Panc1 (cell line): Measurements from ENCODE around the gene KIF12. TPM values are rescaled to one million over a fixed set of nuclear protein-coding genes. Genes with fewer than 3 reads are reported as not detected.

Experiments
- ATAC-seq: fragments of 200-7000 bp; cut with Tn5 transposase; 2 replicates; pipeline ENCODE4 v1.9.1; 2020; ENCODE audit warnings: mild to moderate bottlenecking, moderate library complexity
- BruUV-seq: library from RNA; stranded (reverse); fragments of 400-500 nt; replicated peaks from 2 replicates; lab custom pipeline; 2021; lab: Mats Ljungman, UMichigan
- CTCF ChIA-PET: fragments of 300-600 bp; sonication (Branson Sonifier 250); formaldehyde crosslinking; loops from one replicate; lab custom pipeline; 2022; ENCODE audit warnings: antibody characterized with exemption; lab: Charles Lee
- POLR2A ChIA-PET: fragments of 300-600 bp; sonication (Branson Sonifier 250); formaldehyde crosslinking; loops from one replicate; lab custom pipeline; 2022; ENCODE audit warnings: antibody characterized with exemption; lab: Charles Lee
- DNase-seq: peaks from one replicate; pipeline ENCODE4 v3.0.0-alpha.2; 2010; ENCODE audit warnings: low read depth, low spot score
- H3K27ac ChIP-seq: 2 replicates; pipeline ENCODE4 v1.5.1; 2011; ENCODE audit warnings: mild to moderate bottlenecking, low read length, inconsistent platforms
- H3K27me3 ChIP-seq: fragments of 200-500 bp; sonication (Bioruptor generic); 2 replicates; pipeline ENCODE4 v1.6.0; 2014; ENCODE audit warnings: low read length, inconsistent platforms; ENCODE audit not compliant: control insufficient read depth, insufficient read depth
- H3K36me3 ChIP-seq: fragments of 200-500 bp; sonication (Bioruptor generic); 2 replicates; pipeline ENCODE4 v1.5.1; 2014; ENCODE audit warnings: inconsistent platforms, mild to moderate bottlenecking, low read length, moderate library complexity; ENCODE audit not compliant: control insufficient read depth, insufficient read depth
- H3K4me1 ChIP-seq: 2 replicates; pipeline ENCODE4 v1.5.1; 2011; ENCODE audit warnings: inconsistent platforms, mild to moderate bottlenecking, low read length, moderate library complexity; ENCODE audit not compliant: control insufficient read depth, insufficient read depth
- H3K4me3 ChIP-seq, 2 experiments: 2 replicates each; pipeline ENCODE4 v1.5.1; 2011 to 2012; ENCODE audit warnings: low read depth in 2 of 2, low read length in 2 of 2, mild to moderate bottlenecking in 2 of 2, inconsistent platforms in 1 of 2, moderate library complexity in 1 of 2
- H3K9me3 ChIP-seq: fragments of 200-500 bp; sonication (Bioruptor generic); 2 replicates; pipeline ENCODE4 v1.5.1; 2014; ENCODE audit warnings: low read depth, mild to moderate bottlenecking, inconsistent platforms, low read length, moderate library complexity; ENCODE audit not compliant: control insufficient read depth, insufficient read depth
- CTCF ChIP-seq: fragments of 450-650 bp; IDR thresholded peaks from 2 replicates; pipeline ENCODE4 v1.5.1; 2017; ENCODE audit warnings: mild to moderate bottlenecking
- POLR2AphosphoS5 ChIP-seq: IDR thresholded peaks from 2 replicates; pipeline ENCODE4 v1.6.1; 2012; ENCODE audit warnings: mild to moderate bottlenecking, low read depth, low read length, moderate library complexity
- REST ChIP-seq, 2 experiments: IDR thresholded peaks; 2 replicates each; pipeline ENCODE4 v1.6.1; 2011 to 2012; ENCODE audit warnings: low read depth in 2 of 2, control low read depth in 1 of 2, low read length in 1 of 2, mild to moderate bottlenecking in 1 of 2, moderate library complexity in 1 of 2; ENCODE audit not compliant: insufficient read depth in 1 of 2
- SIN3A ChIP-seq: IDR thresholded peaks from 2 replicates; pipeline ENCODE4 v1.6.1; 2012; ENCODE audit warnings: low read depth, mild to moderate bottlenecking, low read length, moderate library complexity, borderline replicate concordance; ENCODE audit not compliant: insufficient read depth
- TCF7L2 ChIP-seq: IDR thresholded peaks from 2 replicates; pipeline ENCODE4 v1.6.1; 2011; ENCODE audit warnings: mild to moderate bottlenecking, low read depth, low read length, inconsistent platforms
- in situ Hi-C: cut with HindIII; loops from 2 replicates; pipeline ENCODE4 v1.10.0; 2016; ENCODE audit warnings: low sequenced_read_pairs, low pct_unique_long_range_greater_than_20kb
- intact Hi-C: fragments of 100-400 bp; cut with micrococcal nuclease; formaldehyde crosslinking; loops from one replicate; pipeline ENCODE4 v1.10.0; 2022; ENCODE audit not compliant: unreplicated experiment
- total RNA-seq: library from RNA; stranded (reverse); gene quantifications from one replicate; pipeline ENCODE4 v1.2.1, GENCODE V29; 2021; ENCODE audit not compliant: unreplicated experiment

The KIF12 gene
- total RNA-seq, 1 experiment from 2014 or later, result 0.87 TPM

- intact Hi-C loops, result no loop called here
- in situ Hi-C loops, result no loop called here
- no peaks in the 10 kb centered on the region for H3K4me1 ChIP-seq
- no peaks in the 10 kb centered on the region for H3K36me3 ChIP-seq
- ATAC-seq, result no peak
- TF ChIP-seq CTCF (no peak), REST (IDR thresholded peaks at IDR 0.05; ENCODE audit: insufficient read depth in 1 of 2, low read depth in 2 of 2, low read length in 1 of 2) (no peak), SIN3A (no peak), POLR2AphosphoS5 (no peak), TCF7L2 (no peak)
- ChIA-PET CTCF (interaction anchor here (1.0 kb wide), 1 partner anchor 11 kb away, joined by 3 read pairs; no protein-coding TSS in a partner anchor), POLR2A (interaction anchor here (0.7 kb wide), 1 partner anchor 202 kb away, joined by 3 read pairs; no protein-coding TSS in a partner anchor)
- H3K4me3 ChIP-seq, result no peak overlapping the region
- no peaks in the 10 kb centered on the region for H3K27me3 ChIP-seq
- BruUV-seq, result no TSS peak
- H3K27ac ChIP-seq, result no peak overlapping the region
- no peaks in the 10 kb centered on the region for H3K9me3 ChIP-seq
- no peak for DNase-seq
These were observed 5.2 kb downstream of the KIF12 start for GRCh38 chr9:114093761-114094505.

- intact Hi-C loops, result no loop called here
- ATAC-seq (no peak), DNase-seq (no peak)
- BruUV-seq, result no TSS peak
- H3K27ac ChIP-seq, result no peak overlapping the region
- H3K9me3 ChIP-seq, result no peaks in the 10 kb centered on the region
- no peaks in the 10 kb centered on the region for H3K36me3 ChIP-seq
- ChIA-PET POLR2A (interaction anchor here (0.7 kb wide), 1 partner anchor 203 kb away, joined by 3 read pairs; no protein-coding TSS in a partner anchor), CTCF (interaction anchor here (1.0 kb wide), 1 partner anchor 10 kb away, joined by 3 read pairs; no protein-coding TSS in a partner anchor)
- in situ Hi-C loops, result no loop called here
- H3K4me1 ChIP-seq, result no peaks in the 10 kb centered on the region
- no peaks in the 10 kb centered on the region for H3K27me3 ChIP-seq
- H3K4me3 ChIP-seq, result no peak overlapping the region
- TF ChIP-seq SIN3A, result no peak
- no peak for TF ChIP-seq POLR2AphosphoS5
- TF ChIP-seq TCF7L2, result no peak
These were observed 6.0 kb downstream of the KIF12 start for GRCh38 chr9:114093031-114093471.

- Histone ChIP-seq H3K9me3 (no peaks in the 10 kb centered on the region), H3K27me3 (no peaks in the 10 kb centered on the region), H3K4me3 (no peak overlapping the region), H3K27ac (no peak overlapping the region), H3K36me3 (no peaks in the 10 kb centered on the region), H3K4me1 (no peaks in the 10 kb centered on the region)
- ATAC-seq (no peak), DNase-seq (no peak)
- ChIA-PET CTCF (no interaction called here), POLR2A (no interaction called here)
- TF ChIP-seq POLR2AphosphoS5, result no peak
- no peak for TF ChIP-seq SIN3A
- TF ChIP-seq TCF7L2, result no peak
- no peak for TF ChIP-seq CTCF
- TF ChIP-seq REST (IDR thresholded peaks at IDR 0.05; ENCODE audit: insufficient read depth in 1 of 2, low read depth in 2 of 2, low read length in 1 of 2), result no peak
- no TSS peak for BruUV-seq
- intact Hi-C loops, result no loop called here
- in situ Hi-C loops, result no loop called here
These were observed 6.8 kb downstream of the KIF12 start for GRCh38 chr9:114092336-114092735.
